Ishikawa (cell line): ENCODE data around the gene NHSL1.

Experiments used
- CEBPB ChIP-seq: IDR thresholded peaks from 2 replicates; pipeline ENCODE4 v1.6.1; 2012
- CREB1 ChIP-seq: IDR thresholded peaks from 2 replicates; pipeline ENCODE4 v1.6.1; 2012; ENCODE audit warnings: low read depth
- EGR1 ChIP-seq: IDR thresholded peaks from 2 replicates; pipeline ENCODE4 v1.6.1; 2012
- EP300 ChIP-seq: IDR thresholded peaks from 2 replicates; pipeline ENCODE4 v1.6.1; 2012; ENCODE audit warnings: borderline replicate concordance
- FOXM1 ChIP-seq: IDR thresholded peaks from 2 replicates; pipeline ENCODE4 v1.6.1; 2012; ENCODE audit warnings: low read depth, borderline replicate concordance
- NFIC ChIP-seq: IDR thresholded peaks from 2 replicates; pipeline ENCODE4 v1.6.1; 2012
- RAD21 ChIP-seq: IDR thresholded peaks from 2 replicates; pipeline ENCODE4 v1.6.1; 2012; ENCODE audit warnings: low read depth
- REST ChIP-seq: IDR thresholded peaks from 2 replicates; pipeline ENCODE4 v1.6.1; 2012; ENCODE audit warnings: low read depth, mild to moderate bottlenecking
- TAF1 ChIP-seq: IDR thresholded peaks from 2 replicates; pipeline ENCODE4 v1.6.1; 2012; ENCODE audit warnings: low read depth, mild to moderate bottlenecking
- TCF12 ChIP-seq: IDR thresholded peaks from 2 replicates; pipeline ENCODE4 v1.6.1; 2012; ENCODE audit warnings: low read depth
- TEAD4 ChIP-seq: IDR thresholded peaks from 2 replicates; pipeline ENCODE4 v1.6.1; 2012
- USF1 ChIP-seq: IDR thresholded peaks from 2 replicates; pipeline ENCODE4 v1.6.1; 2012
- YY1 ChIP-seq: IDR thresholded peaks from 2 replicates; pipeline ENCODE4 v1.6.1; 2012; ENCODE audit warnings: low read depth
- ZBTB7A ChIP-seq: IDR thresholded peaks from 2 replicates; pipeline ENCODE4 v1.6.1; 2012; ENCODE audit warnings: low read depth
- TF ChIP-seq, protein P1 (sequence below): IDR thresholded peaks from 2 replicates; pipeline ENCODE4 v1.6.1; 2012

Gene NHSL1

GRCh38 chr6:138421089-138421488, 78.2 kb downstream of the NHSL1 start:
- TF ChIP-seq CREB1 (no peak), RAD21 (no peak), FOXM1 (no peak), ZBTB7A (no peak), EP300 (no peak), NFIC (no peak), TAF1 (no peak), EGR1 (no peak)

DNA sequence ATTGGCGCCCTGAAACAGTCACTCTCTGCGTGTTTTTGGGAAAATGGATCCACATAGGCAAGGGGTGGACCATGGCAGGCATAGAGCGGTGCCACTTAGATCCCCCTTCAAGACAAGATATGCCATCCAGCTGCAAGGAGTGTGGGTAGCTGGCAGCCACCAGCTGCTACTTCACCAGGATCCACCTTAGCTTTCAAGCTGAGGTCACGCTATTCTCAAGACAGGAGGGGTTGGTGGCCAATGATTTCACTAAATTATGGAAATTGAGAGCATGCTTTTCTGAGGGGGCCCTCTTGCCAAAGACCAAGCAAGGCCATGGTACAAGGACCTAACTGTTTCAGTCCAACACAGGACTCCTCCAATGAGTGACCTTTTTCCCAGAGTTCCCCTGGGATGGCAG, 78.9 kb downstream of the NHSL1 start:
- TF ChIP-seq, protein P1, sequence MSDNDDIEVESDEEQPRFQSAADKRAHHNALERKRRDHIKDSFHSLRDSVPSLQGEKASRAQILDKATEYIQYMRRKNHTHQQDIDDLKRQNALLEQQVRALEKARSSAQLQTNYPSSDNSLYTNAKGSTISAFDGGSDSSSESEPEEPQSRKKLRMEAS = no peak
- TF ChIP-seq NFIC (no peak), EP300 (no peak), CEBPB (no peak), CREB1 (no peak), TEAD4 (no peak), USF1 (no peak), TAF1 (no peak), TCF12 (no peak), RAD21 (no peak), ZBTB7A (no peak), YY1 (no peak), REST (no peak), FOXM1 (no peak), EGR1 (no peak)

GRCh38 chr6:138419766-138420165, 79.5 kb downstream of the NHSL1 start:
- no peak for TF ChIP-seq YY1
- no peak for TF ChIP-seq TAF1
- TF ChIP-seq RAD21 = no peak
- no peak for TF ChIP-seq CREB1
- TF ChIP-seq EP300 = no peak
- TF ChIP-seq, protein P1 = no peak
- TF ChIP-seq NFIC = no peak
- TF ChIP-seq EGR1 = no peak
- no peak for TF ChIP-seq TCF12

DNA sequence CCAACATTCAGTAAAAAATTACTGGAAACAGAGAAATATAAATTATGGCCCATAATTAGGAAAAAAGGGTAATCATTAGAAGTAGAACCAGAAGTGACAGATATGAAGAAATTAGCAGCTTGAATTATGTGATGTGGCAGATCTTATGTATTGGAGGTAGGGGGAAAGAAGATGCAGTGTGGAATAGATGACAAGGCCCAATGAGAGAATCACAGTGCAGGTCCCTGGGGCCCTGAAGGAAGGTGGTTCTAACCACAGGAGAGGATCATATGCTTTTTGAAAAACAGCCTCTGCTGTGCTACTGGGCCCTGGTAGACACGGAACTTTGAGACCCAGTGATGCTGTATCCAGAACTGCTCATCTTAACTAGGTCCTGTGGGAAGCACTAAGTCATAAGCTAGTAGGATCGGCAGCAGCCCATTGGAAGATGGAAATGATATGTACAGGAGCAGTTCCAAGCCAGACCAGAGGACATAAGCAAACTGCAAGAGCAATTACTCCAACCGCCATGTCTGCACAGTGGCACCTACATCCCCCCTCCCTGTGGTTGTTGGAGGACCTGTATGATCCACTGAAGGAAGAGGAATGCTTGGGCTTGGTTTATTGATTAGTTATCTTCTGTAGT, 81.1 kb downstream of the NHSL1 start:
- TF ChIP-seq EP300 = no peak
- TF ChIP-seq ZBTB7A = no peak
- TF ChIP-seq USF1 = no peak
- TF ChIP-seq FOXM1 = no peak
- no peak for TF ChIP-seq CEBPB
- TF ChIP-seq EGR1 = no peak
- no peak for TF ChIP-seq YY1
- TF ChIP-seq NFIC = no peak
- no peak for TF ChIP-seq RAD21
- TF ChIP-seq TCF12 = no peak
- no peak for TF ChIP-seq CREB1
- no peak for TF ChIP-seq REST
- TF ChIP-seq TAF1 = no peak

- no peak for TF ChIP-seq NFIC
- TF ChIP-seq FOXM1 = no peak
- no peak for TF ChIP-seq ZBTB7A
- TF ChIP-seq EGR1 = no peak
- no peak for TF ChIP-seq TCF12
- no peak for TF ChIP-seq USF1
- no peak for TF ChIP-seq CEBPB
- TF ChIP-seq TEAD4 = no peak
- no peak for TF ChIP-seq YY1
- TF ChIP-seq, protein P1 = no peak
- no peak for TF ChIP-seq EP300
- no peak for TF ChIP-seq REST
- no peak for TF ChIP-seq CREB1
- no peak for TF ChIP-seq RAD21
- TF ChIP-seq TAF1 = no peak
Observed at GRCh38 chr6:138417493-138418117, 81.7 kb downstream of the NHSL1 start.
